ENCODE measurements around the gene PUDP. TPM values are rescaled to one million over a fixed set of nuclear protein-coding genes. Genes with fewer than 3 reads are reported as not detected.
"Not testable (repeated sequence)": the region's sequence is repeated elsewhere in the genome, so short reads cannot be mapped to it uniquely, and the experiment has no call there.

PUDP gene
- 4.5 TPM for total RNA-seq

GRCh38 chrX:7147978-7148854 lies at the start of gene PUDP:
Gene PUDP (minus strand): TSS chrX:7148153. CDS start chrX:7148113, 40 bp downstream.
- DNase-seq (ENCODE audit: low spot score in 2 of 2) (peak; percentile 90 to 91), FAIRE-seq (no peak)

- no peak for FAIRE-seq
Measured at GRCh38 chrX:7194606-7195005, 46.7 kb upstream of the PUDP start.

GRCh38 chrX:7192871-7193270 lies 44.9 kb upstream of the PUDP start:
- FAIRE-seq, result no peak
- no peak for DNase-seq (ENCODE audit: low spot score in 2 of 2)

More at GRCh38 chrX:7194606-7195005, 46.7 kb upstream of the PUDP start:
- DNase-seq (ENCODE audit: low spot score in 2 of 2), result no peak

- FAIRE-seq (no peak), DNase-seq (ENCODE audit: low spot score in 2 of 2) (no peak)
Measured at GRCh38 chrX:7191681-7192110, 43.7 kb upstream of the PUDP start.

- FAIRE-seq (no peak), DNase-seq (ENCODE audit: low spot score in 2 of 2) (no peak)
Measured at GRCh38 chrX:7190157-7190556, 42.2 kb upstream of the PUDP start.

- DNase-seq (ENCODE audit: low spot score in 2 of 2) (no peak), FAIRE-seq (no peak)
Measured at GRCh38 chrX:7188672-7189071, 40.7 kb upstream of the PUDP start.

GRCh38 chrX:7184816-7185215 lies 36.9 kb upstream of the PUDP start:
- FAIRE-seq, result no peak
- DNase-seq (ENCODE audit: low spot score in 2 of 2), result no peak

- DNase-seq (ENCODE audit: low spot score in 2 of 2) (no peak), FAIRE-seq (no peak)
Measured at GRCh38 chrX:7179446-7179845, 31.5 kb upstream of the PUDP start.

- FAIRE-seq; DNase-seq (ENCODE audit: low spot score in 2 of 2): not testable (repeated sequence)
Measured at GRCh38 chrX:7178859-7179258, 30.9 kb upstream of the PUDP start.

- FAIRE-seq, result no peak
- no peak for DNase-seq (ENCODE audit: low spot score in 2 of 2)
Measured at GRCh38 chrX:7170898-7171297, 22.9 kb upstream of the PUDP start.

- no peak for DNase-seq (ENCODE audit: low spot score in 2 of 2)
- FAIRE-seq, result no peak
Measured at GRCh38 chrX:7169627-7170026, 21.7 kb upstream of the PUDP start.

GRCh38 chrX:7168371-7168770 lies 20.4 kb upstream of the PUDP start:
- DNase-seq (ENCODE audit: low spot score in 2 of 2) (no peak), FAIRE-seq (no peak)

- FAIRE-seq, result no peak
- DNase-seq (ENCODE audit: low spot score in 2 of 2), result no peak
Measured at GRCh38 chrX:7164174-7164573, 16.2 kb upstream of the PUDP start.

- FAIRE-seq (no peak), DNase-seq (ENCODE audit: low spot score in 2 of 2) (no peak)
Measured at GRCh38 chrX:7163146-7163677, 15.3 kb upstream of the PUDP start.

GRCh38 chrX:7159149-7159861 lies 11.4 kb upstream of the PUDP start:
- DNase-seq (ENCODE audit: low spot score in 2 of 2) (no peak), FAIRE-seq (no peak)

GRCh38 chrX:7158468-7158990 lies 10.6 kb upstream of the PUDP start:
- DNase-seq (ENCODE audit: low spot score in 2 of 2), result no peak

GRCh38 chrX:7156879-7157278 lies 8.9 kb upstream of the PUDP start:
- FAIRE-seq, result no peak
- DNase-seq (ENCODE audit: low spot score in 2 of 2), result no peak

More at GRCh38 chrX:7158468-7158990, 10.6 kb upstream of the PUDP start:
- no peak for FAIRE-seq

GRCh38 chrX:7155163-7155562 lies 7.2 kb upstream of the PUDP start:
- no peak for FAIRE-seq
- no peak for DNase-seq (ENCODE audit: low spot score in 2 of 2)

- FAIRE-seq (no peak), DNase-seq (ENCODE audit: low spot score in 2 of 2) (no peak)
Measured at GRCh38 chrX:7154041-7154597, 6.2 kb upstream of the PUDP start.

GRCh38 chrX:7153231-7153630 lies 5.3 kb upstream of the PUDP start:
- FAIRE-seq (no peak), DNase-seq (ENCODE audit: low spot score in 2 of 2) (no peak)

- DNase-seq (ENCODE audit: low spot score in 2 of 2) (no peak), FAIRE-seq (no peak)
Measured at GRCh38 chrX:7149411-7149810, 1.5 kb upstream of the PUDP start.

Data from frontal cortex (tissue), 4 donors.